Endothelial cell of umbilical vein (primary cell): ENCODE results near the gene SCAMP1. TPM values are rescaled to one million over a fixed set of nuclear protein-coding genes. Genes with fewer than 3 reads are reported as not detected.

Experiments
- BruUV-seq: library from RNA; stranded (reverse); fragments of 400-500 nt; replicated peaks from 2 replicates; lab custom pipeline; 2021; lab: Mats Ljungman, UMichigan
- CTCF ChIA-PET: fragments of 300-600, 350-600 bp; sonication (Branson Sonifier 250); formaldehyde crosslinking; loops from one replicate; lab custom pipeline; 2021; ENCODE audit warnings: antibody characterized with exemption, inconsistent platforms; lab: Charles Lee
- POLR2A ChIA-PET: fragments of 300-600, 350-600 bp; sonication (Branson Sonifier 250); formaldehyde crosslinking; loops from one replicate; lab custom pipeline; 2021; ENCODE audit warnings: antibody characterized with exemption, inconsistent platforms; lab: Charles Lee
- DNase-seq: peaks from one replicate; pipeline ENCODE4 v3.0.0-alpha.2; 2011; ENCODE audit warnings: low read depth, low spot score
- FAIRE-seq: peaks from 2 replicates; lab custom pipeline; 2011; peaks lifted over from hg19 to GRCh38; lab: Jason Lieb, UNC
- H2AFZ ChIP-seq: 2 replicates; pipeline ENCODE4 v1.6.0; 2012; ENCODE audit warnings: low read depth, low read length, control low read depth, inconsistent platforms
- H3K27ac ChIP-seq: 2 replicates; pipeline ENCODE4 v1.5.1; 2011; ENCODE audit warnings: low read depth, mild to moderate bottlenecking, control low read depth, low read length, moderate library complexity; ENCODE audit not compliant: insufficient read depth
- H3K27me3 ChIP-seq, 2 experiments: 2 replicates each; pipeline versions ENCODE4 v1.6.0 to v1.6.1; 2011; ENCODE audit warnings: low read length in 2 of 2, mixed read lengths in 1 of 2; ENCODE audit not compliant: control insufficient read depth in 2 of 2, insufficient read depth in 2 of 2
- H3K36me3 ChIP-seq, 2 experiments: 2 replicates in 1 of 2; 3 replicates in 1 of 2; pipeline ENCODE4 v1.5.1; 2011; ENCODE audit warnings: low read length in 2 of 2, mild to moderate bottlenecking in 1 of 2, moderate library complexity in 1 of 2; ENCODE audit not compliant: control insufficient read depth in 2 of 2, insufficient read depth in 2 of 2; ENCODE audit errors: extremely low read depth in 1 of 2
- H3K4me1 ChIP-seq: 3 replicates; pipeline ENCODE4 v1.5.1; 2011; ENCODE audit warnings: mild to moderate bottlenecking, low read length; ENCODE audit not compliant: control insufficient read depth, insufficient read depth; ENCODE audit errors: extremely low read depth
- H3K4me2 ChIP-seq: 2 replicates; pipeline ENCODE4 v1.6.1; 2011; ENCODE audit warnings: low read length, control low read depth, mixed read lengths; ENCODE audit not compliant: insufficient read depth
- H3K4me3 ChIP-seq, 3 experiments: fragments of 200-600 bp in 1 of 3; sonication (generic), shearing (Covaris generic) in 1 of 3; replicated peaks in 1 of 3; 2 replicates each; pipeline ENCODE4 v1.5.1; 2011 to 2016; ENCODE audit warnings: control low read depth in 3 of 3, low read length in 3 of 3, mild to moderate bottlenecking in 2 of 3, inconsistent platforms in 1 of 3, low read depth in 1 of 3, moderate library complexity in 1 of 3; ENCODE audit not compliant: insufficient read depth in 1 of 3
- H3K79me2 ChIP-seq: 2 replicates; pipeline ENCODE4 v1.6.0; 2012; ENCODE audit warnings: low read length, inconsistent platforms; ENCODE audit not compliant: control insufficient read depth, insufficient read depth
- H3K9ac ChIP-seq: replicated peaks from 2 replicates; pipeline ENCODE3; 2011; ENCODE audit warnings: low read length, control low read depth; ENCODE audit not compliant: insufficient read depth; ENCODE audit errors: extremely low read depth
- H3K9me1 ChIP-seq: replicated peaks from 3 replicates; pipeline ENCODE4 v1.6.0; 2011; ENCODE audit warnings: mild to moderate bottlenecking, low read length; ENCODE audit not compliant: control insufficient read depth, insufficient read depth; ENCODE audit errors: extremely low read depth
- H3K9me3 ChIP-seq: replicated peaks from 2 replicates; pipeline ENCODE4 v1.5.1; 2012; ENCODE audit warnings: low read length, inconsistent platforms; ENCODE audit not compliant: control insufficient read depth, insufficient read depth
- H4K20me1 ChIP-seq: replicated peaks from 2 replicates; pipeline ENCODE3; 2011; ENCODE audit warnings: mild to moderate bottlenecking, low read length; ENCODE audit not compliant: control insufficient read depth, insufficient read depth; ENCODE audit errors: extremely low read depth
- EZH2 ChIP-seq: IDR thresholded peaks from 2 replicates; pipeline ENCODE4 v1.6.1; 2012; ENCODE audit warnings: borderline replicate concordance, low read depth, mild to moderate bottlenecking, moderate library complexity, low read length, inconsistent platforms; ENCODE audit not compliant: severe bottlenecking
- FOS ChIP-seq: IDR thresholded peaks from 2 replicates; pipeline ENCODE4 v1.6.1; 2011; ENCODE audit warnings: mild to moderate bottlenecking, low read length, moderate library complexity, borderline replicate concordance; ENCODE audit not compliant: insufficient read depth
- GATA2 ChIP-seq: IDR thresholded peaks from 2 replicates; pipeline ENCODE4 v1.7.0; 2011; ENCODE audit warnings: low read depth, mild to moderate bottlenecking, moderate library complexity, mixed read lengths, low read length; ENCODE audit not compliant: insufficient read length, insufficient read depth
- JUN ChIP-seq: IDR thresholded peaks from 2 replicates; pipeline ENCODE4 v1.6.1; 2011; ENCODE audit warnings: borderline replicate concordance, low read depth; ENCODE audit not compliant: insufficient read length, insufficient read depth
- MYC ChIP-seq: IDR thresholded peaks from one replicate; pipeline ENCODE4 v1.6.1; 2011; ENCODE audit warnings: mild to moderate bottlenecking, low read depth, low read length
- POLR2A ChIP-seq: IDR thresholded peaks from 2 replicates; pipeline ENCODE4 v1.6.1; 2012; ENCODE audit warnings: low read depth, mild to moderate bottlenecking, control low read depth, low read length
- POLR2AphosphoS5 ChIP-seq: IDR thresholded peaks from 2 replicates; pipeline ENCODE4 v1.6.1; 2012; ENCODE audit warnings: low read depth, mild to moderate bottlenecking, control low read depth, low read length, moderate library complexity; ENCODE audit not compliant: insufficient read depth
- dilution Hi-C: fragments of 300-500 bp; cut with MboI; formaldehyde crosslinking; loops from one replicate; pipeline ENCODE4 v1.15.0; 2019; ENCODE audit warnings: low sequenced_read_pairs; ENCODE audit not compliant: extremely low pct_ligation_motif_present
- intact Hi-C: fragments of 100-400 bp; cut with micrococcal nuclease; formaldehyde crosslinking; loops from one replicate; pipeline ENCODE4 v1.10.0; 2022
- polyA plus RNA-seq, 4 experiments: library from polyadenylated mRNA; depleted of rRNA in 3 of 4; stranded (reverse) in 3 of 4; unstranded in 1 of 4; fragments of >200 nt; gene quantifications; 2 replicates each; pipeline versions ENCODE4 v1.2.1 to v1.2.3, GENCODE V29; 2011 to 2012; ENCODE audit warnings: missing spikeins in 1 of 4
- total RNA-seq: library from RNA; stranded (reverse); gene quantifications from 2 replicates; pipeline ENCODE4 v1.2.3, GENCODE V29; 2021
- TF ChIP-seq, protein P1 (sequence below), 2 donors: IDR thresholded peaks; 1 replicate in 1 of 2; 2 replicates in 1 of 2; pipeline ENCODE4 v1.5.1; 2011; ENCODE audit warnings: low read length in 2 of 2, mild to moderate bottlenecking in 2 of 2, moderate library complexity in 2 of 2, control low read depth in 1 of 2, inconsistent platforms in 1 of 2, low read depth in 1 of 2; ENCODE audit not compliant: insufficient read depth in 1 of 2; ENCODE audit errors: extremely low read depth in 1 of 2
- TF ChIP-seq, protein P2 (sequence below): IDR thresholded peaks from 2 replicates; pipeline ENCODE4 v1.6.1; 2011; ENCODE audit not compliant: insufficient read depth, insufficient read length

SCAMP1 gene
- total and polyA plus RNA-seq, 2 donors (not counting 3 experiments of a cell fraction or from before 2014, with no cell fraction given) = 13.7 to 29.0 TPM

- Histone ChIP-seq H3K4me1 (peaks cover 6% of the 10 kb centered on the region), H3K4me2 (no peak overlapping the region), H3K4me3 (no peak overlapping the region), H3K9me3 (no peaks in the 10 kb centered on the region), H3K79me2 (peaks cover 17% of the 10 kb centered on the region), H2AFZ (no peak overlapping the region), H3K27ac (no peak overlapping the region), H3K36me3 (no peaks in the 10 kb centered on the region), H4K20me1 (no peaks in the 10 kb centered on the region), H3K9me1 (no peaks in the 10 kb centered on the region), H3K9ac (no peak overlapping the region), H3K27me3 (no peaks in the 10 kb centered on the region)
- TF ChIP-seq EZH2 (no peak), GATA2 (no peak), FOS (no peak), JUN (no peak), POLR2AphosphoS5 (no peak), MYC (no peak), POLR2A (no peak)
- TF ChIP-seq, protein P1, sequence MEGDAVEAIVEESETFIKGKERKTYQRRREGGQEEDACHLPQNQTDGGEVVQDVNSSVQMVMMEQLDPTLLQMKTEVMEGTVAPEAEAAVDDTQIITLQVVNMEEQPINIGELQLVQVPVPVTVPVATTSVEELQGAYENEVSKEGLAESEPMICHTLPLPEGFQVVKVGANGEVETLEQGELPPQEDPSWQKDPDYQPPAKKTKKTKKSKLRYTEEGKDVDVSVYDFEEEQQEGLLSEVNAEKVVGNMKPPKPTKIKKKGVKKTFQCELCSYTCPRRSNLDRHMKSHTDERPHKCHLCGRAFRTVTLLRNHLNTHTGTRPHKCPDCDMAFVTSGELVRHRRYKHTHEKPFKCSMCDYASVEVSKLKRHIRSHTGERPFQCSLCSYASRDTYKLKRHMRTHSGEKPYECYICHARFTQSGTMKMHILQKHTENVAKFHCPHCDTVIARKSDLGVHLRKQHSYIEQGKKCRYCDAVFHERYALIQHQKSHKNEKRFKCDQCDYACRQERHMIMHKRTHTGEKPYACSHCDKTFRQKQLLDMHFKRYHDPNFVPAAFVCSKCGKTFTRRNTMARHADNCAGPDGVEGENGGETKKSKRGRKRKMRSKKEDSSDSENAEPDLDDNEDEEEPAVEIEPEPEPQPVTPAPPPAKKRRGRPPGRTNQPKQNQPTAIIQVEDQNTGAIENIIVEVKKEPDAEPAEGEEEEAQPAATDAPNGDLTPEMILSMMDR (IDR thresholded peaks at IDR 0.05; ENCODE audit: extremely low read depth in 1 of 2, insufficient read depth in 1 of 2, low read depth in 1 of 2, low read length in 2 of 2) = no peak
- TF ChIP-seq, protein P2, sequence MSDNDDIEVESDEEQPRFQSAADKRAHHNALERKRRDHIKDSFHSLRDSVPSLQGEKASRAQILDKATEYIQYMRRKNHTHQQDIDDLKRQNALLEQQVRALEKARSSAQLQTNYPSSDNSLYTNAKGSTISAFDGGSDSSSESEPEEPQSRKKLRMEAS = no peak
- DNase-seq (no peak), FAIRE-seq (no peak)
- POLR2A ChIA-PET = no interaction called here
- intact Hi-C loops (no loop called here), dilution Hi-C loops (no loop called here)
- CTCF ChIA-PET = no interaction called here
- BruUV-seq = no TSS peak
These were observed 51.2 kb downstream of the SCAMP1 start for GRCh38 chr5:78411586-78411985.
